ENCODE results near the gene CD59. TPM values are rescaled to one million over a fixed set of nuclear protein-coding genes. Genes with fewer than 3 reads are reported as not detected.

Gene CD59
- total RNA-seq, 4 donors from 2014 or later, result 327 to 685 (median 490) TPM

GRCh38 chr11:33775467-33775807 is 39.2 kb upstream of the CD59 start:
- no peak for TF ChIP-seq CTCF (IDR thresholded peaks at IDR 0.05)
- no peak for ATAC-seq (ENCODE audit: low FRiP score)
- DNase-seq (ENCODE audit: low spot score), result no peak

GRCh38 chr11:33774736-33775466 is 38.7 kb upstream of the CD59 start:
- DNase-seq (ENCODE audit: low spot score), result no peak
- TF ChIP-seq CTCF (IDR thresholded peaks at IDR 0.05), result no peak

GRCh38 chr11:33773987-33774735 is 37.9 kb upstream of the CD59 start, which contains the start of gene FBXO3:
FBXO3 (minus strand) TSS chr11:33774520; CDS start chr11:33774497, 23 bp downstream.
- TF ChIP-seq CTCF (IDR thresholded peaks at IDR 0.05), result no peak
- ATAC-seq (ENCODE audit: low FRiP score), result peak; percentile 84
- DNase-seq (ENCODE audit: low spot score), result peak; percentile 61

More at GRCh38 chr11:33774736-33775466, 38.7 kb upstream of the CD59 start:
- ATAC-seq (ENCODE audit: low FRiP score), result peak; percentile 26

GRCh38 chr11:33773404-33773986 is 37.3 kb upstream of the CD59 start:
- no peak for TF ChIP-seq CTCF (IDR thresholded peaks at IDR 0.05)
- no peak for DNase-seq (ENCODE audit: low spot score)
- peak; percentile 18 for ATAC-seq (ENCODE audit: low FRiP score)

- ATAC-seq (ENCODE audit: low FRiP score) (no peak), DNase-seq (ENCODE audit: low spot score) (no peak)
- TF ChIP-seq CTCF (IDR thresholded peaks at IDR 0.05), result no peak
Measured at GRCh38 chr11:33772870-33773269, 36.6 kb upstream of the CD59 start.

- TF ChIP-seq CTCF (IDR thresholded peaks at IDR 0.05), result no peak
- no peak for ATAC-seq (ENCODE audit: low FRiP score)
- DNase-seq (ENCODE audit: low spot score), result no peak
Measured at GRCh38 chr11:33772300-33772699, 36.1 kb upstream of the CD59 start.

Data from omental fat pad (tissue), 4 donors.